ENCODE results near the gene MKLN1.
"Not testable (repeated sequence)": the region's sequence is repeated elsewhere in the genome, so short reads cannot be mapped to it uniquely, and the experiment has no call there.

MKLN1 gene

DNA sequence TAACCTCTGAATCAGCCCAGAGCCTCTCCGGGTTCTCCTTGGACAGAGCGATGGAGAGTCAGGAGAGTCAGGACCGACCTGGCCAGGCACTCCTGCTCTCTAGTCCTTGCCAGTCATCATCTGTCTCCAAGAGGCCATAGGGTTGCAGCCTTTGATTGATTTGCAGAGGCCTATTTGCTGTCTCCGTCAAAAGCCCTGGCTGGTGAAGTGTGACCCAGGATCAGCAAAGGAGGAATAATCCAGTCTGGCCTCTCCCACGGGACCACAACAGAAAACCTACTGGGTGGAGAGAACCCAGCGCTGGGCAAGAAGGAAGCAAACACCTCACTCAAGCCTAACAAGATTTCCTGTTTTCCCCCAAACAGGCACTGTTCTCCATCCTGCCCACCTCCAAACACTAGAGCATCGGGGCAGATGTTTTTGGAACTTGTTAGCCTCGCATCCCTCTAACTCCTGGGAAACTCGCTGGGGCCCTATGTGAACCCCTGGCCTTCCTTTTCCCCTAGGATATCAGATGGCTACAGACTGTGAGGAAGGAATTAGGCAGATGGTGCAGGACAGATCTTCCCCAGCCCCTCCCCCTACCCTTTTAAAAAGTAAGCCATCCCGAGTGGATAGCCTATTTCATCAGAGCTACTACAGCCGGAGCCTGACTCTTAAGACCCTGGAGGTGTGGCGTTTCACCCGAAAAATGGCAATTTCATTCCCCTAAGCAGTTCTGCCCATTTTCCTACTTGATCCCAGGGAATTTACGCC lies 174.4 kb downstream of the MKLN1 start:
- no peak for DNase-seq (ENCODE audit: low spot score)

DNA sequence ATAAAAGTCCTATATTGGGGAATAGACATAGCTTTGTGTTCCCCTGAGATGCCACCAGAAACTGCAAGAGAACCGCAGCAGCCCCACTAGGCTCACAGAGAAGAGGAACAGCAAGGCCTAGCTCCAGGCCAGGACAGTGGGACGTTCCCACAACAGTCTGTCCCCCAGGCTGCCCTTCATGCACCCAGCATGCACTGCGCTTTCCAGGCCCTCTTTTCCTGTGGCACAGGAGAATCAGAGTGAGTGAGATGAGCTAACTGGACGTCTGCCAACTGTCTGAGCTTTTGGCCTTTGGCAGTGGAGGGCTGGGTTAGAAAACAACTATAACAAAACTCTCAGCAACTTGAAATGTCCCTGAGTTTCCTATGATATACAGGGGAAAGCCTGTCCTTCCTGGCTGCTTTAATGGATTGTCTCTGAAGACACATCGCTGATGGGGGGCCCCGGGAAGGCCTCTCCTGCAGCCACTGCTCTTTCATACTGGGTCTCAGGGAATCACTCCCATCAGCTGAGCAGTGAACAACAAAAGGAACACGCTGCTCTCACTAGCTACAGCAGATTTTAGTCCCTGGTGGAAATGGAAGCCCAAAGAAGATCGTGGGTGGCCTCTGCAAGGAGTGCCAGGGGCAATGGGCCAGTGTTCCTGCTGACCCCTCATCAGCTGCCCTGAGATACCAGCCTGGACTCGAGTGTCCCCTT lies 175.3 kb downstream of the MKLN1 start:
- no peak for DNase-seq (ENCODE audit: low spot score)

- no peak for DNase-seq (ENCODE audit: low spot score)
Measured at GRCh38 chr7:131503639-131504038, 176.0 kb downstream of the MKLN1 start.

GRCh38 chr7:131504157-131504899 lies 176.7 kb downstream of the MKLN1 start:
- DNase-seq (ENCODE audit: low spot score) = no peak

- not testable (repeated sequence) for DNase-seq (ENCODE audit: low spot score)
Measured at GRCh38 chr7:131505037-131505620, 177.5 kb downstream of the MKLN1 start.

DNA sequence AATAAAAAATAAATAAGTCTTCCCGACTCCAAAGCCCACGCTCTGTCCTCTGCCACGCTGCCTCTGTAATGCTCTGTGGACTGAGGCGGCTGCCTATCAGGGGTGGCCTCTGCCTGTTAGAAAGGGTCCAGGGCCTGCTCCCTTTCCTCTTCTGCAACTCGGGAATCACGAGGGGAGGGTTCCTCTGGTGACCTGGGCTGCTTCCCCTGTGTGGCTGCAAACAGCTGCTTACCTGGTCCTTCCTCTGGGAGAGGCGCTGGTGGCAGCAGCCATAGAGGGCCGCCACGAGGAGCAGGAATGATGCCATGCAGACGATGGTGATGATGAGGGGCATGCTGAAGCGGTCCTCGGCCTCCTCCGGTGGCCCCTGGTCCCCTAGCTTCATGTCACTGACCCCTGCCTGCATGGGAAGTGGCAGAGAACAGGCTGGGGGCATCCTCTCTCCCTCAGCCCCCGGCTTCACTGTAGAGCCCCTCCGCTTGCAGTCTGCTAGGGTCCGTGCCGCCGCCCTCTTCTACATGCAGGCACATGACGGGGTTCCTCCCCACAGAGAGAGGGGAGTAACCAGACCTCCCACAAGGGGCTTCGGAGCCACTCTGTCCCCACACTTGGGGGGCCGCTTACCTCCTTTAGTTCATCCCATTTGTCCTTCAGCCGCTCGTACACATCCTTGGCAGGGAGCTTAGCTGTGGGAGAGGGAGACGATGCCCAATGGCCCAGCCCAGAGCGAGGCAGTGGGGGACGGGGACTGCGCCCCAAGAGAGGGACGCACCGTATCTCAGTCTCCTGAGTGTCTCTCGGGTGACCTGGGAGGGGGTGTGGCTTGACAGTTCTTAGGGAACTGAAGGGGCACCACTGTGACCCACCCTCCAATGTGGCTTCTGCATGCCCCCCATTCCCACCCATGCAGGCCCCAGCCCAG lies 178.2 kb downstream of the MKLN1 start:
- DNase-seq (ENCODE audit: low spot score) = no peak

GRCh38 chr7:131506597-131506996 lies 178.9 kb downstream of the MKLN1 start:
- no peak for DNase-seq (ENCODE audit: low spot score)

- peak; percentile 77 for DNase-seq (ENCODE audit: low spot score)
Measured at GRCh38 chr7:131507592-131508331, 180.1 kb downstream of the MKLN1 start.

GRCh38 chr7:131508754-131509486 lies 181.2 kb downstream of the MKLN1 start:
- DNase-seq (ENCODE audit: low spot score) = no peak

DNA sequence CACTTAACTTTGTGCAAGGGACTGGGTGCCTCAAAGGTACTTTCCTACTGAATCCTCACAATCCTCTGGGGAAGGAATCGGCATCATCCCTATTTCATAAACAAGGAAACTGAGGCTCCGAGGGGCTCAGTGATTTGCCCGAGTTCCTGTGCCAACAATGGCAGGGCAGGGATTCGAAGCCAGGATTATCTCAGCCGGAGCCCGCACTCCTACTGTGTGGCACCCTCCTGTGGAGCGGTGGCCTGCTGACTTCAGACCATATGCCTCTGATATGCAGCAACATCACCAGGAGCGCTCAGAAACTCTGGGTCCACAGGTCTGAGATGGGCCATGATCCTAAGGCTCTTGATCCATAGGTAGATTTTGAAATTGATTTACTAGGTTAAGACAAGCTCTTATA lies 182.1 kb downstream of the MKLN1 start:
- DNase-seq (ENCODE audit: low spot score) = no peak

GRCh38 chr7:131511071-131511470 lies 183.4 kb downstream of the MKLN1 start:
- DNase-seq (ENCODE audit: low spot score) = no peak

DNA sequence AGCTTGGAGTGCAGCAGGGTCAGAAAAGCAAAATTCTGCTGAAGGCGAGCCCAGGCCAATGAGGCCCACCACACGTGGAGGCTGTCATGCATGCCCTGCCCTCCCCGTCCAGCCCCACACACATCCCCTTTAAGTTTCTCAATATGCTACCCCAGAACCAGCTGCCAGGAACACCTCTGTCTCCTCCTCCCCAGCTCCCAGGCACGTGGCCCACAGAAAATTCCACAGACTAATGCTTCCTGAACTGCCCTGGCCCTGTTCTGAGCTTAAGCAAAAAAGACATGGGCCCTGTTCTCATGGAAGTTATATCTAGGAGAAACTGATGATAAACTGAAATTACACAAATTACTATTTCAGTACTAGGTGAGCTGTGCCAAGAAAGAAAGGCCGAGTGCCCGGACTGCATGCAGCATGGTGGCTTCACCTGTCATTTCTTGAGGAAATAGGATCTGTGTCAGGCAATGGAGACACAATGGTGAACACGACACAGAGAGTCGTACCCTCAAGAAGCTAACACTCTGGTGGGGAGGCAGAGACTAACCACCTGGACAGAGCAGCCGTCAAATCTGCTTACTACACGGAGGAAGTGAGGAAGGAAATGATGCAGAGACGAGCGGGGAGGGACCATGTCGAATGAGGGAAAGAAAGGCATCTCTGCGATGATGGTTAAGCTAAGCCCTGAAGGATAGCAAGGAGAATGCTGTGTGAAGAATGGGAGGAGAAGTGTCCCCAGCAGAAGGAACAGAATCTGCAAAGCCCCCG lies 184.3 kb downstream of the MKLN1 start:
- no peak for DNase-seq (ENCODE audit: low spot score)

GRCh38 chr7:131513245-131514061 lies 185.8 kb downstream of the MKLN1 start:
- DNase-seq (ENCODE audit: low spot score) = peak; percentile 86

GRCh38 chr7:131515471-131515870 lies 187.8 kb downstream of the MKLN1 start:
- DNase-seq (ENCODE audit: low spot score) = not testable (repeated sequence)

- DNase-seq (ENCODE audit: low spot score) = no peak
Measured at GRCh38 chr7:131517218-131517923, 189.7 kb downstream of the MKLN1 start.

GRCh38 chr7:131518626-131519025 lies 190.9 kb downstream of the MKLN1 start:
- no peak for DNase-seq (ENCODE audit: low spot score)

- DNase-seq (ENCODE audit: low spot score) = no peak
Measured at GRCh38 chr7:131521651-131522163, 194.0 kb downstream of the MKLN1 start.
